ENCODE data around the gene ALG12.

The ALG12 gene

GRCh38 chr22:49917974-49918910 is at the start of gene ALG12, which contains the start of gene CRELD2:
Gene ALG12, minus strand, starts transcription at chr22:49918438. Its CDS starts 4,673 bp downstream, at chr22:49913765.
Gene CRELD2, plus strand, starts transcription at chr22:49918634. Its CDS starts 136 bp downstream, at chr22:49918770.
- H3K9me3 Mint-ChIP-seq, result no peaks in the 10 kb centered on the region
- no peaks in the 10 kb centered on the region for H3K27me3 Mint-ChIP-seq
- no peaks in the 10 kb centered on the region for H3K36me3 Mint-ChIP-seq
- peak within 1 kb of the TSS; percentile 90 for H3K4me3 Mint-ChIP-seq
- peak within 1 kb of the TSS; percentile 51 for H3K27ac Mint-ChIP-seq
- peaks cover 28% of the 10 kb centered on the region for H3K4me1 Mint-ChIP-seq

- no peak overlapping the region for H3K4me3 Mint-ChIP-seq
- no peaks in the 10 kb centered on the region for H3K9me3 Mint-ChIP-seq
- H3K27me3 Mint-ChIP-seq, result no peaks in the 10 kb centered on the region
- H3K27ac Mint-ChIP-seq, result peak overlapping the region; percentile 12
- peaks cover 11% of the 10 kb centered on the region for H3K36me3 Mint-ChIP-seq
- H3K4me1 Mint-ChIP-seq, result peaks cover 33% of the 10 kb centered on the region
Measured at GRCh38 chr22:49967706-49968208, 49.5 kb upstream of the ALG12 start.

- Mint-ChIP-seq H3K27me3 (no peaks in the 10 kb centered on the region), H3K4me3 (peak overlapping the region; percentile 47), H3K27ac (no peak overlapping the region), H3K36me3 (peaks cover 13% of the 10 kb centered on the region), H3K4me1 (peaks cover 33% of the 10 kb centered on the region), H3K9me3 (no peaks in the 10 kb centered on the region)
Measured at GRCh38 chr22:49966774-49967705, 48.8 kb upstream of the ALG12 start.

- H3K36me3 Mint-ChIP-seq, result peaks cover 18% of the 10 kb centered on the region
- H3K4me1 Mint-ChIP-seq, result peaks cover 33% of the 10 kb centered on the region
- H3K27ac Mint-ChIP-seq, result peak overlapping the region; percentile 12
- peak overlapping the region; percentile 42 for H3K4me3 Mint-ChIP-seq
- H3K27me3 Mint-ChIP-seq, result no peaks in the 10 kb centered on the region
- H3K9me3 Mint-ChIP-seq, result no peaks in the 10 kb centered on the region
Measured at GRCh38 chr22:49966041-49966773, 48.0 kb upstream of the ALG12 start.

- H3K4me3 Mint-ChIP-seq, result peak overlapping the region; percentile 92
Measured at GRCh38 chr22:49965091-49966040, 47.1 kb upstream of the ALG12 start.

GRCh38 chr22:49964136-49965090 is 46.2 kb upstream of the ALG12 start:
- no peaks in the 10 kb centered on the region for H3K27me3 Mint-ChIP-seq
- H3K4me1 Mint-ChIP-seq, result peaks cover 26% of the 10 kb centered on the region
- no peaks in the 10 kb centered on the region for H3K9me3 Mint-ChIP-seq
- H3K4me3 Mint-ChIP-seq, result peak overlapping the region; percentile 92
- H3K36me3 Mint-ChIP-seq, result peaks cover 18% of the 10 kb centered on the region
- peak overlapping the region; percentile 83 for H3K27ac Mint-ChIP-seq

More at GRCh38 chr22:49965091-49966040, 47.1 kb upstream of the ALG12 start:
- H3K27me3 Mint-ChIP-seq, result no peaks in the 10 kb centered on the region
- H3K36me3 Mint-ChIP-seq, result peaks cover 18% of the 10 kb centered on the region
- no peaks in the 10 kb centered on the region for H3K9me3 Mint-ChIP-seq
- peak overlapping the region; percentile 35 for H3K27ac Mint-ChIP-seq
- H3K4me1 Mint-ChIP-seq, result peaks cover 28% of the 10 kb centered on the region

GRCh38 chr22:49963647-49964026 is 45.4 kb upstream of the ALG12 start:
- no peaks in the 10 kb centered on the region for H3K9me3 Mint-ChIP-seq
- H3K4me1 Mint-ChIP-seq, result peaks cover 26% of the 10 kb centered on the region
- peak overlapping the region; percentile 92 for H3K4me3 Mint-ChIP-seq
- no peaks in the 10 kb centered on the region for H3K27me3 Mint-ChIP-seq
- peak overlapping the region; percentile 83 for H3K27ac Mint-ChIP-seq
- H3K36me3 Mint-ChIP-seq, result peaks cover 18% of the 10 kb centered on the region

- Mint-ChIP-seq H3K27ac (peak overlapping the region; percentile 83), H3K27me3 (no peaks in the 10 kb centered on the region), H3K4me3 (peak overlapping the region; percentile 92), H3K4me1 (peaks cover 28% of the 10 kb centered on the region), H3K9me3 (no peaks in the 10 kb centered on the region), H3K36me3 (peaks cover 18% of the 10 kb centered on the region)
Measured at GRCh38 chr22:49962751-49963646, 44.8 kb upstream of the ALG12 start.

- peak overlapping the region; percentile 93 for H3K27ac Mint-ChIP-seq
- H3K36me3 Mint-ChIP-seq, result peaks cover 18% of the 10 kb centered on the region
- H3K27me3 Mint-ChIP-seq, result no peaks in the 10 kb centered on the region
- no peaks in the 10 kb centered on the region for H3K9me3 Mint-ChIP-seq
- peak overlapping the region; percentile 92 for H3K4me3 Mint-ChIP-seq
- peaks cover 25% of the 10 kb centered on the region for H3K4me1 Mint-ChIP-seq
Measured at GRCh38 chr22:49962012-49962750, 43.9 kb upstream of the ALG12 start.

GRCh38 chr22:49961601-49962011 is 43.4 kb upstream of the ALG12 start:
- Mint-ChIP-seq H3K9me3 (no peaks in the 10 kb centered on the region), H3K36me3 (peaks cover 18% of the 10 kb centered on the region), H3K4me3 (peak overlapping the region; percentile 90), H3K27ac (peak overlapping the region; percentile 93), H3K27me3 (no peaks in the 10 kb centered on the region), H3K4me1 (peaks cover 21% of the 10 kb centered on the region)

GRCh38 chr22:49961005-49961600 is 42.9 kb upstream of the ALG12 start:
- H3K36me3 Mint-ChIP-seq, result peaks cover 18% of the 10 kb centered on the region
- peak overlapping the region; percentile 93 for H3K27ac Mint-ChIP-seq
- peak overlapping the region; percentile 90 for H3K4me3 Mint-ChIP-seq
- peaks cover 17% of the 10 kb centered on the region for H3K4me1 Mint-ChIP-seq
- H3K27me3 Mint-ChIP-seq, result no peaks in the 10 kb centered on the region
- no peaks in the 10 kb centered on the region for H3K9me3 Mint-ChIP-seq
